ENCODE measurements around the gene OR7G3.

The OR7G3 gene

DNA sequence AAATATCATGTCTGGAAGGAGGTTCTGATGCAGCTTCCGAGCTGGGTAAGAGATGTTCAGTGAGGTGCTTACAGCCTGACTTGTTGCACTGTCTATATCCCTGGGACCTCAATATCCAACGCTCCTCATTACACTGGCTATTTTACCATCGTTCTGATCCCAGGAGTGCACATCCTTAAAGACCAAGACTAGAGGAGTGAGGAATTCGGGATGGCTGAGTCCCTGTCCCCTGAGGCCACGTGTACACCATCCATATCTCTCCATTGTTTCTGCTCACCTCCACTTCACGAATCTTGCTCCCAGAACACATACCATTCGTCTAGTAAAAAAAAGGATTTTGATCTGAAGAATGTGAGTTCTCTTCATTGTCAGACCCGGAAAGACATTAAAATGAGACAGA, 19.4 kb downstream of the OR7G3 start, which contains the start of gene OR7G2:
Gene OR7G2 (minus strand): TSS at position 101 of the 400 bp plus-strand sequence. CDS start 4,232 bp downstream, outside the sequence.
- DNase-seq (ENCODE audit: low read depth) = no peak

DNA sequence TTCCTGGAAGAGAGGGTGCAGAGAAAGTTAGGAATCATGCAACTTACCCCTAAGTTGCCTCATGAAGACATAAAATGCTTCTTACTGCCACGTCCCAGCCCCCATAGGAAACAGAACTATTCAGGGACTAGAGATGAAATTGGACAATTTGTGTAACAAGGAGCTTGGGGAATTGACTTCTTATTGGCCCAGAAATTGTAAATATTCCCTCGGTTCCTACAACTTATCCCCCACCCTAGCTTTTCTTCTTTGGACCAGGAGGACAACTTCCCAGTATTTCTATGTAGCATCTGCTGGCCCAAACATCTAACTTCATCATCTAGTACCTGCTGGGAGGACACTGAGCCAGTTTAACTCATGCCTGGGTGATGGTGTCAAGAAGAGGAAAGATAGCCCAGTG, 40.0 kb downstream of the OR7G3 start, which contains the start of gene OR1M1:
Gene OR1M1 (plus strand): TSS at position 301 of the 400 bp plus-strand sequence. CDS start 6,184 bp downstream, outside the sequence.
- DNase-seq (ENCODE audit: low read depth) = no peak

GRCh38 chr19:9078651-9079050, 48.1 kb downstream of the OR7G3 start:
- no peak for DNase-seq (ENCODE audit: low read depth)

- DNase-seq (ENCODE audit: low read depth) = no peak
Observed at GRCh38 chr19:9076901-9077300, 49.8 kb downstream of the OR7G3 start.
